GM23338 (cell line): ENCODE measurements around the gene KRT38. TPM values are rescaled to one million over a fixed set of nuclear protein-coding genes. Genes with fewer than 3 reads are reported as not detected.

Experiments used
- ATAC-seq: fragments of 200-7000 bp; cut with Tn5 transposase; 3 replicates; pipeline ENCODE4 v1.9.1; 2020
- DNase-seq: peaks from one replicate; pipeline ENCODE4 v3.0.0-alpha.2; 2015; ENCODE audit warnings: low spot score
- H2AFZ ChIP-seq: fragments of 200-600 bp; sonication (generic); 2 replicates; pipeline ENCODE4 v1.8.0; 2016; ENCODE audit warnings: antibody characterized with exemption, mild to moderate bottlenecking, moderate library complexity
- H3F3A ChIP-seq: fragments of 200-600 bp; sonication (generic); replicated peaks from 2 replicates; pipeline ENCODE4 v1.8.0; 2017; ENCODE audit warnings: antibody characterized with exemption, mixed run types, low read depth
- H3K27ac ChIP-seq: fragments of 200-600 bp; sonication (generic); 2 replicates; pipeline ENCODE4 v1.6.1; 2016; ENCODE audit warnings: low read depth
- H3K27me3 ChIP-seq: fragments of 200-600 bp; sonication (generic); 2 replicates; pipeline ENCODE4 v1.8.0; 2016; ENCODE audit warnings: mild to moderate bottlenecking, mixed run types, moderate library complexity; ENCODE audit not compliant: insufficient read depth
- H3K36me3 ChIP-seq: fragments of 200-600 bp; sonication (generic); 2 replicates; pipeline ENCODE4 v1.8.0; 2016; ENCODE audit warnings: mild to moderate bottlenecking; ENCODE audit not compliant: insufficient read depth
- H3K4me1 ChIP-seq: fragments of 200-600 bp; sonication (generic); 2 replicates; pipeline ENCODE4 v1.8.0; 2016; ENCODE audit warnings: mild to moderate bottlenecking, moderate library complexity; ENCODE audit not compliant: insufficient read depth
- H3K4me2 ChIP-seq: fragments of 200-600 bp; sonication (generic); 2 replicates; pipeline ENCODE4 v1.7.1; 2017; ENCODE audit warnings: mixed run types
- H3K4me3 ChIP-seq: fragments of 200-600 bp; sonication (generic); 2 replicates; pipeline ENCODE4 v1.6.1; 2016; ENCODE audit warnings: mixed run types
- H3K79me2 ChIP-seq: fragments of 200-600 bp; sonication (generic); replicated peaks from 2 replicates; pipeline ENCODE4 v1.8.0; 2017; ENCODE audit warnings: mild to moderate bottlenecking; ENCODE audit not compliant: insufficient read depth
- H3K9me2 ChIP-seq: fragments of 200-600 bp; sonication (generic); 2 replicates; pipeline ENCODE4 v1.8.0; 2017; ENCODE audit not compliant: insufficient read depth
- H4K20me1 ChIP-seq: fragments of 200-600 bp; sonication (generic); replicated peaks from 2 replicates; pipeline ENCODE4 v1.8.0; 2017; ENCODE audit warnings: mild to moderate bottlenecking; ENCODE audit not compliant: insufficient read depth
- H3K27ac Mint-ChIP-seq: 2 replicates; pipeline ENCODE4 v1.8.0; 2020; ENCODE audit warnings: inconsistent platforms, mild to moderate bottlenecking, moderate library complexity, mixed read lengths
- H3K27me3 Mint-ChIP-seq: 3 replicates; pipeline ENCODE4 v1.8.0; 2022; ENCODE audit warnings: low read depth, mild to moderate bottlenecking, moderate library complexity, mixed read lengths, inconsistent platforms; ENCODE audit not compliant: insufficient read depth, poor library complexity
- H3K36me3 Mint-ChIP-seq: 3 replicates; pipeline ENCODE4 v1.8.0; 2021; ENCODE audit warnings: low read depth, mild to moderate bottlenecking, inconsistent platforms, moderate library complexity, mixed read lengths
- H3K4me1 Mint-ChIP-seq: 3 replicates; pipeline ENCODE4 v1.8.0; 2020; ENCODE audit warnings: mild to moderate bottlenecking, inconsistent platforms, mixed read lengths
- H3K4me3 Mint-ChIP-seq: 3 replicates; pipeline ENCODE4 v1.8.0; 2021; ENCODE audit warnings: moderate library complexity, mild to moderate bottlenecking, inconsistent platforms, mixed read lengths
- H3K9me3 Mint-ChIP-seq: 3 replicates; pipeline ENCODE4 v1.8.0; 2020; ENCODE audit warnings: moderate library complexity, mild to moderate bottlenecking, inconsistent platforms, mixed read lengths
- CTCF ChIP-seq, 2 experiments: fragments of 200-600 bp in 1 of 2; sonication (generic) in 1 of 2; conservative IDR thresholded peaks; 2 replicates each; pipeline versions ENCODE4 v1.5.1 to v1.6.1; 2016 to 2017; ENCODE audit warnings: antibody characterized with exemption in 2 of 2, low read depth in 2 of 2, mild to moderate bottlenecking in 2 of 2, moderate library complexity in 1 of 2
- EZH2 ChIP-seq: fragments of 200-600 bp; sonication (generic); IDR thresholded peaks from one replicate; pipeline ENCODE4 v1.8.0; 2017; ENCODE audit warnings: antibody characterized with exemption, mild to moderate bottlenecking, low read depth; ENCODE audit not compliant: unreplicated experiment
- EZH2phosphoT487 ChIP-seq: fragments of 200-600 bp; sonication (generic); IDR thresholded peaks from one replicate; pipeline ENCODE4 v1.8.1; 2018; ENCODE audit warnings: antibody characterized with exemption; ENCODE audit not compliant: unreplicated experiment
- JUNB ChIP-seq: IDR thresholded peaks from one replicate; pipeline ENCODE4 v1.6.1; 2016; ENCODE audit warnings: antibody characterized with exemption; ENCODE audit not compliant: unreplicated experiment
- NANOG ChIP-seq: IDR thresholded peaks from 2 replicates; pipeline ENCODE4 v1.6.1; 2016; ENCODE audit warnings: antibody characterized with exemption, borderline replicate concordance
- POLR2AphosphoS5 ChIP-seq: IDR thresholded peaks from 2 replicates; pipeline ENCODE4 v1.6.1; 2016; ENCODE audit warnings: antibody characterized with exemption, low read depth
- REST ChIP-seq: IDR thresholded peaks from one replicate; pipeline ENCODE4 v1.6.1; 2018; ENCODE audit warnings: antibody characterized with exemption; ENCODE audit not compliant: unreplicated experiment
- STAT1 ChIP-seq: IDR thresholded peaks from one replicate; pipeline ENCODE4 v1.6.1; 2016; ENCODE audit warnings: antibody characterized with exemption; ENCODE audit not compliant: unreplicated experiment
- ZNF462 ChIP-seq: fragments of 250-450 bp; sonication (Bioruptor Pico); IDR thresholded peaks from 2 replicates; pipeline ENCODE4 v1.5.0; 2020; ENCODE audit warnings: mild to moderate bottlenecking, moderate library complexity
- polyA plus RNA-seq: library from polyadenylated mRNA; unstranded; fragments of >200 nt; fragmentation: Nextera tagmentation; extraction: Ambion mirVana; gene quantifications from 2 replicates; pipeline ENCODE4 v1.2.1, GENCODE V29; 2016
- total RNA-seq: library from RNA; depleted of rRNA; stranded (reverse); fragments of >200 nt; shearing (Covaris generic); gene quantifications from 2 replicates; pipeline ENCODE4 v1.2.3, GENCODE V29; 2014
- TF ChIP-seq, protein P1 (sequence below): IDR thresholded peaks from 2 replicates; pipeline ENCODE4 v1.6.1; 2016; ENCODE audit warnings: antibody characterized with exemption

Gene KRT38
- total and polyA plus RNA-seq, 2 experiments from 2014 or later: not detected

- TF ChIP-seq REST (no peak), POLR2AphosphoS5 (no peak), CTCF (conservative IDR thresholded peaks at IDR 0.05; ENCODE audit: low read depth in 2 of 2) (no peak), JUNB (no peak), EZH2phosphoT487 (no peak), STAT1 (no peak), NANOG (no peak), EZH2 (no peak)
- TF ChIP-seq, protein P1, sequence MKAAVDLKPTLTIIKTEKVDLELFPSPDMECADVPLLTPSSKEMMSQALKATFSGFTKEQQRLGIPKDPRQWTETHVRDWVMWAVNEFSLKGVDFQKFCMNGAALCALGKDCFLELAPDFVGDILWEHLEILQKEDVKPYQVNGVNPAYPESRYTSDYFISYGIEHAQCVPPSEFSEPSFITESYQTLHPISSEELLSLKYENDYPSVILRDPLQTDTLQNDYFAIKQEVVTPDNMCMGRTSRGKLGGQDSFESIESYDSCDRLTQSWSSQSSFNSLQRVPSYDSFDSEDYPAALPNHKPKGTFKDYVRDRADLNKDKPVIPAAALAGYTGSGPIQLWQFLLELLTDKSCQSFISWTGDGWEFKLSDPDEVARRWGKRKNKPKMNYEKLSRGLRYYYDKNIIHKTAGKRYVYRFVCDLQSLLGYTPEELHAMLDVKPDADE: no peak
Measured at GRCh38 chr17:41439375-41439774, 1.4 kb downstream of the KRT38 start (continued).

DNA sequence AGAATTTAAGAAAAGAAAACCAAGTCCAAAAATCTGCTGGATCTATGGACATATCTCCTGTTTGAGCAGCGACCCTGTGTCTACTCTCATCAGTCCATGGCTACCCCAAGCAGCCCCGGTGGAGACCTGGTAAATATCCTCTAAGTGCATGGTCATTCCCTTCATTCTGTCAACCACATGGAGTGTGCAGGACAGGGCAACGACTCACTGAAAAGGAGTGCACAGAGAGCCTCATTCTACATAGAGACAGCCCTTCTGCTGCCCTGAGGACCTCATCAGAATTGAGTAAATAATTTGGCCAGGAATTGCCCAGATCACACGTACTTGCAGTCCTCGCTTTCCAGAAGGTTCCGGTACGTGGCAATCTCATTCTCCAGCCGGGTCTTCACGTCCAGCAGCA, 3.0 kb downstream of the KRT38 start:
- Histone ChIP-seq H2AFZ (no peak overlapping the region), H3K36me3 (no peaks in the 10 kb centered on the region; the same call in 1 of the 2 replicates), H4K20me1 (no peaks in the 10 kb centered on the region), H3K27ac (no peak overlapping the region), H3F3A (no peaks in the 10 kb centered on the region), H3K27me3 (no peaks in the 10 kb centered on the region), H3K9me2 (0 out of 2 replicates have a peak, but pooled peaks cover 3% of the 10 kb centered on the region), H3K4me3 (no peak overlapping the region), H3K4me2 (no peak overlapping the region), H3K79me2 (no peaks in the 10 kb centered on the region), H3K4me1 (no peaks in the 10 kb centered on the region)
- DNase-seq (no peak), ATAC-seq (no peak)
- peaks cover 4% of the 10 kb centered on the region; the same call in 2 of the 3 replicates for H3K9me3 Mint-ChIP-seq
- no peaks in the 10 kb centered on the region for H3K4me1 Mint-ChIP-seq
- H3K27ac Mint-ChIP-seq: no peak overlapping the region
- no peak for TF ChIP-seq ZNF462 (CRISPR knock-in tag)
- TF ChIP-seq EZH2phosphoT487: no peak
- TF ChIP-seq POLR2AphosphoS5: no peak
- TF ChIP-seq CTCF (conservative IDR thresholded peaks at IDR 0.05; ENCODE audit: low read depth in 2 of 2): no peak
- no peak for TF ChIP-seq EZH2
- peaks cover 3% of the 10 kb centered on the region for H3K27me3 Mint-ChIP-seq
- H3K36me3 Mint-ChIP-seq: no peaks in the 10 kb centered on the region
- no peak overlapping the region for H3K4me3 Mint-ChIP-seq
